Subcutaneous adipose tissue (tissue), 4 donors: ENCODE measurements around the gene RCBTB1. TPM values are rescaled to one million over a fixed set of nuclear protein-coding genes. Genes with fewer than 3 reads are reported as not detected.

ENCODE experiments used
- CTCF ChIP-seq: fragments of 450-650 bp; IDR thresholded peaks from one replicate; pipeline ENCODE4 v1.5.1; 2016; ENCODE audit warnings: low read depth, mild to moderate bottlenecking, control low read depth, antibody characterized with exemption, moderate library complexity
- total RNA-seq, 4 donors: library from RNA; depleted of rRNA; stranded (reverse); fragments of >200 nt; gene quantifications; one replicate each; pipeline ENCODE4 v1.1.0, GENCODE V29; 2016

The RCBTB1 gene
- total RNA-seq, 4 donors from 2014 or later: 13.4 to 14.1 (median 13.9) TPM

- no peak for TF ChIP-seq CTCF
Observed at GRCh38 chr13:49627831-49628652, 42.7 kb upstream of the RCBTB1 start, which contains the start of gene ARL11. Gene ARL11, plus strand, starts transcription at chr13:49628507. Its CDS starts 1,941 bp downstream, at chr13:49630448.

GRCh38 chr13:49625392-49626079, 40.2 kb upstream of the RCBTB1 start:
- no peak for TF ChIP-seq CTCF

GRCh38 chr13:49624229-49624628, 38.9 kb upstream of the RCBTB1 start:
- no peak for TF ChIP-seq CTCF

- no peak for TF ChIP-seq CTCF
Observed at GRCh38 chr13:49622174-49622946, 37.0 kb upstream of the RCBTB1 start.

- no peak for TF ChIP-seq CTCF
Observed at GRCh38 chr13:49620170-49620621, 34.8 kb upstream of the RCBTB1 start.

GRCh38 chr13:49616676-49617065, 31.3 kb upstream of the RCBTB1 start:
- no peak for TF ChIP-seq CTCF
